Mucosa of rectum (tissue), 2 donors: ENCODE measurements around the gene RRBP1.

Experiments
- H3K27ac ChIP-seq, 2 donors: one replicate each; pipeline ENCODE4 v1.7.0; 2013; ENCODE audit warnings: inconsistent platforms in 2 of 2, low read depth in 2 of 2, low read length in 2 of 2
- H3K27me3 ChIP-seq, 2 donors: one replicate each; pipeline ENCODE4 v1.7.0; 2013; ENCODE audit warnings: low read length in 2 of 2; ENCODE audit not compliant: control insufficient read depth in 2 of 2, insufficient read depth in 2 of 2
- H3K36me3 ChIP-seq, 2 donors: one replicate each; pipeline ENCODE4 v1.7.0; 2013; ENCODE audit warnings: low read length in 2 of 2; ENCODE audit not compliant: control insufficient read depth in 2 of 2, insufficient read depth in 2 of 2
- H3K4me1 ChIP-seq, 2 donors: one replicate each; pipeline ENCODE4 v1.7.0; 2013; ENCODE audit warnings: low read length in 2 of 2, mild to moderate bottlenecking in 1 of 2; ENCODE audit not compliant: control insufficient read depth in 2 of 2, insufficient read depth in 2 of 2
- H3K4me3 ChIP-seq, 2 donors: one replicate each; pipeline ENCODE4 v1.7.0; 2013; ENCODE audit warnings: low read length in 2 of 2
- H3K9ac ChIP-seq, 2 donors: one replicate each; pipeline ENCODE4 v1.7.0; 2013; ENCODE audit warnings: low read length in 2 of 2, low read depth in 1 of 2, mild to moderate bottlenecking in 1 of 2
- H3K9me3 ChIP-seq, 2 donors: one replicate each; pipeline ENCODE4 v1.7.0; 2013; ENCODE audit warnings: low read length in 2 of 2; ENCODE audit not compliant: control insufficient read depth in 2 of 2
- donor health status: healthy.
- donor health status: Normal muscosa, but diverticular disease.

The RRBP1 gene

DNA sequence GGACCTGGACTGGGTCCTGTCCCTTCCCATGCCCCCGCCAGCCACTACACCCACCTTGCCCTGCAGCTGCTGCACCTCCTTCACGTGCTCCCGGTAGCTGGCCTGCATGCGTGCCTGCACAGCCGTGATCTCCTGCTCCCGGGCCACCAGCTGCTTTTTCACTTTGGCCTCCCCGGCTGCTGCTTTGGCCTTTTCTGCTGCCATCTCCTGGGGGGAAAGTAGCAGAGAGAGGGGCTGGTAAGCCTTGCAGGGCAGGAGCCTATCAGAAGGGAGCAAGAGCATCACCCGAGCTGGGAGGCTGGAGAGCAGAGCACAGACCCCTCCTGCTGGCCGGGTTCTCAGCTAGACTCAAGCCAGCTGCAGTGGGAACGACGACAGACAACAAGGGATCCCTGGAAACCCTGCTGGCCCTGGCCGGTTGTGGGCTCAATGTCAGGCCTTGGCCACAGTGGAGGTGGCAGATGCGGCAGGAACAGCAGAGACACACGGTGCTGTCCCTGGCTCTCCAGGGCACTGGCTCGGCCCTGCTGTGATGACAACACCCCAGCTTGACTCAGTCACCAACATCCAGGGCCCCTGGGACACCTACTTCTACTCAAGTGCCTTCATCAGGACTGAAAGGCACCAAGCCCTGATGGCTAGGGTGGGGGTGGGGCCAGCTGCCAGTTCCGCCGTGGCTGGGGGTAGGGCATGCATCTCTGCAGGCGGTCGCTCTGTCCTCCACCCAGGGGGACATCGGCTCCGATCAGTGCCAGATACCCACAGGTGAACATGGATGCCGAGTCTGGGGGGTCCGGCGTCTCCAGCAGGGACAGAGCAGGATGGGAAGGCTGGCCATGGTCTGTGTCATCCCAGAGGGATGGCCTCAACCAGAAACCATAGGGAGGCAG is 45.3 kb downstream of the RRBP1 start:
- peaks cover 2 to 9% of the 10 kb centered on the region in 2 donors for H3K4me1 ChIP-seq
- H3K9ac ChIP-seq, result no peak overlapping the region
- H3K27ac ChIP-seq, result no peak overlapping the region
- H3K36me3 ChIP-seq, result peaks cover 88 to 95% of the 10 kb centered on the region in 2 donors
- no peaks in the 10 kb centered on the region for H3K27me3 ChIP-seq
- H3K4me3 ChIP-seq, result no peak overlapping the region
- no peaks in the 10 kb centered on the region for H3K9me3 ChIP-seq

DNA sequence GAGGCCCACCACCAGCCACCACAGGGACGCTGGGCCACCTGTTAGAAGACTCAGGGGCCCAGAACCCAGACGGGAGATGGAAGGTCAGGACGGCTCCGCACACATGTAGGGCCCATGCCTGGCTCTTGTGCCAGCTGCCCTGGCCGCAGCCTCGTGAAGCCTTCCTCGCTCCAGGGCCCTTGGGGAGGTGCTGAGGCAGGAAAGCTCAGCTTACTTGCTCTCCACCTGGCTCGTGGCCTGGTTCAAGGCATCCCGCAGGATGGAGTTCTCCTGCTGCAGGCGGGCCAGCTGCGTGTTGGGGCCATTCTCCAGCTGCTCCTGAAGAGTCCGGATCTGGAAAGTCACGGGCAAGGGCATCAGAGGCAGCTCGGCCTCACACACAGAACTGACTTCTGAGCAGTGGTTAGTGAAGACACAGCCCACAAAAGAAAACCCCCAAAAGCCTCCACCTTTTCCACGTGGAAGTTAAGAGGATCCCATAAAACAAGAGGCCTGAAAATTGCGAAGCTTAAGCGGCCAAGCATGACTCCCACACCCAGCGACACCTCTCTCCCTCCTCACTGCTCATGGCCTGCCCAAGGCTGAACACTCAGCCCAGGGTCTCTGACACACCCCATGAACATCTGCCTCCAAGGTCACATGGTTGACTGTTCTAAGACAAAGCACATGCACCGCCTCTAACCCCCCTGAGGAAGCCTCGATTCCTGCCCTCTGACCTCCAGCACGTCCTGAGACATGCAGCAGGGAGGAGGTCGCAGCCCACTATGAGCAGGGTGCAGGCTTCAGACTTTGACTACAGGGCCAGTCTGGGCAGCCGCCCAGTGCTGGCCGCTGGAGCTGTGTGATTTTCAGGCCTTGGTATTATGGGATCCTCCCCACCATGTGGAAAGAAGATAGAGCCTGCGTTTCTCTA is 46.5 kb downstream of the RRBP1 start:
- Histone ChIP-seq H3K4me3 (no peak overlapping the region), H3K27me3 (no peaks in the 10 kb centered on the region), H3K4me1 (peaks cover 4 to 9% of the 10 kb centered on the region in 2 donors), H3K9me3 (no peaks in the 10 kb centered on the region), H3K36me3 (peaks cover 88 to 95% of the 10 kb centered on the region in 2 donors), H3K27ac (peak overlapping the region in 1 of 2 donors; percentile 48), H3K9ac (no peak overlapping the region)

- Histone ChIP-seq H3K9me3 (no peaks in the 10 kb centered on the region), H3K27me3 (no peaks in the 10 kb centered on the region), H3K4me1 (peaks cover 4 to 9% of the 10 kb centered on the region in 2 donors), H3K9ac (peak overlapping the region in 1 of 2 donors; percentile 41), H3K4me3 (no peak overlapping the region), H3K27ac (peak overlapping the region; percentile 0 to 48), H3K36me3 (peaks cover 88 to 94% of the 10 kb centered on the region in 2 donors)
These were observed 47.2 kb downstream of the RRBP1 start for GRCh38 chr20:17634661-17635331.

GRCh38 chr20:17633850-17634500 is 48.1 kb downstream of the RRBP1 start:
- Histone ChIP-seq H3K36me3 (peaks cover 91 to 95% of the 10 kb centered on the region in 2 donors), H3K27ac (peak overlapping the region in 1 of 2 donors; percentile 48), H3K4me1 (peaks cover 4 to 9% of the 10 kb centered on the region in 2 donors), H3K9me3 (no peaks in the 10 kb centered on the region), H3K27me3 (no peaks in the 10 kb centered on the region), H3K4me3 (no peak overlapping the region), H3K9ac (no peak overlapping the region)

GRCh38 chr20:17633221-17633849 is 48.7 kb downstream of the RRBP1 start:
- Histone ChIP-seq H3K27me3 (no peaks in the 10 kb centered on the region), H3K4me3 (no peak overlapping the region), H3K9ac (no peak overlapping the region), H3K27ac (no peak overlapping the region), H3K9me3 (no peaks in the 10 kb centered on the region), H3K4me1 (peaks cover 4 to 9% of the 10 kb centered on the region in 2 donors), H3K36me3 (peaks cover 87 to 95% of the 10 kb centered on the region in 2 donors)

DNA sequence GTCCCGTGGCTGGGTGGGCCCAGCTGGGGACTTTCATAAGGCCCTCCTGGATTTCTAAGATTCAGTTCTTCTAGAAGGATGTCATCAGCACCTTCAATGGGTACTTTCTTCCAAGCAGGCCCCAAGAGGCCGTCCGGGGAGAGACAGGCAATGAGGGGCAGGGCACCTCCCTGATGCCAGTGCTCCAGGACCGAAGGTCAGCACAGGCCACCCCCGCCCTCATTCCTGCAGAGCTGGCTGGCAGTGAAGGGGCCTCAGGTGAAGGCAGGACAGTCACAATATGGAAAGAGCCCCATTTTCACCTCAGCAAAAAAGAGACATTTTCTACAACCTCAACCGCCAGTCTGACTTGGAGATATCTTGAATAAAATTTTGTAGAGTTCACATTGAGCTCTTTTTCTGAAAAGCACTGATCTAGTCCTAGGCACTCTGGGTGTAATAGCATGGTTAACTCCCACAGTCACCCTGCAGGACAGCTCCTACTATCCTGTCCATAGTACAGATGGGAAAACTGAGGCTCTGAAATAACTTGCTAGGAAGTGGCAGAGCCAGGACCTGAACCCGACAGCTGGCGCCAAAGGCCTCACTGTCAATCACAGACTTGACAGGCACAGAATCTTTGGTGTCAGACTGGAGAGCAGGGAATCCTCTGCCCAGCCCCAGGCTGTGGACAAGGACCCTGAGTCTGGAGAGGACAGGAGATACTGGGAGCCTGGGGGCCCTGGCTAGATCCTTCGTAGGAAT is 50.3 kb downstream of the RRBP1 start:
- Histone ChIP-seq H3K27me3 (no peaks in the 10 kb centered on the region), H3K9ac (no peak overlapping the region), H3K4me3 (no peak overlapping the region), H3K4me1 (peaks cover 8 to 22% of the 10 kb centered on the region in 2 donors), H3K36me3 (peaks cover 85 to 96% of the 10 kb centered on the region in 2 donors), H3K27ac (no peak overlapping the region), H3K9me3 (no peaks in the 10 kb centered on the region)

DNA sequence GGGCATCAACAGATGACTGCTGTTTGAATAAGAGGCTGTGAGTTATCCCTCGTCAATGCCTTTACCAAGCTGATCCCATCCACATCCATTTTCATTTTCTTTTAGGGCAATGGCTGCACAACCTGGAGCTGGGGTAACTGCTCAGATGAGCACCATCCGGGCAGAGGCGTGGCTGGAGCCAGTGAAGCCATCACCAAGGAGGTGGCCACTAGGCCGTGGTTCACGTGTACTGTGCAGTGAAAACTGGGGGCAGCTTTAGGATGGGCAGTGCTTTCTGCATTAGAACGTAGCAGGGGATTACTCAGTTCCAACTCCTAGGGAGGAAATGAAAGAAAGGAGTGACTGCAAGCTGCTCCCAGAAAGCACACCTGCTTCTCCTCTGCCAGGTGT is 51.2 kb downstream of the RRBP1 start:
- Histone ChIP-seq H3K27ac (no peak overlapping the region), H3K4me1 (peaks cover 9 to 22% of the 10 kb centered on the region in 2 donors), H3K4me3 (no peak overlapping the region), H3K9ac (no peak overlapping the region), H3K27me3 (no peaks in the 10 kb centered on the region), H3K9me3 (no peaks in the 10 kb centered on the region), H3K36me3 (peaks cover 84 to 96% of the 10 kb centered on the region in 2 donors)

GRCh38 chr20:17630151-17630805 is 51.8 kb downstream of the RRBP1 start:
- Histone ChIP-seq H3K36me3 (peaks cover 84 to 93% of the 10 kb centered on the region in 2 donors), H3K9me3 (no peaks in the 10 kb centered on the region), H3K27me3 (no peaks in the 10 kb centered on the region), H3K27ac (no peak overlapping the region), H3K4me1 (peaks cover 9 to 20% of the 10 kb centered on the region in 2 donors), H3K9ac (no peak overlapping the region), H3K4me3 (no peak overlapping the region)
